K562 (cell line): Measurements from ENCODE around the gene SUV39H2. TPM values are rescaled to one million over a fixed set of nuclear protein-coding genes. Genes with fewer than 3 reads are reported as not detected.

Experiments
- ASH1L ChIP-seq: fragments of 450-650 bp; IDR thresholded peaks from 2 replicates; pipeline ENCODE4 v1.6.1; 2018; ENCODE audit warnings: borderline replicate concordance, mild to moderate bottlenecking, low read depth; ENCODE audit not compliant: partially characterized antibody
- CEBPB ChIP-seq: fragments of 450-650 bp; IDR thresholded peaks from 2 replicates; pipeline ENCODE4 v1.6.1; 2016; ENCODE audit warnings: missing genetic modification characterization, missing compliant biosample characterization
- E2F4 ChIP-seq: sonication (generic); formaldehyde crosslinking; IDR thresholded peaks from 2 replicates; pipeline ENCODE4 v1.8.0; 2022; ENCODE audit warnings: mild to moderate bottlenecking, low read depth, missing genetic modification reagents
- NFE2 ChIP-seq: IDR thresholded peaks from 2 replicates; pipeline ENCODE4 v1.6.1; 2014; ENCODE audit warnings: antibody characterized with exemption, low read depth
- PREB ChIP-seq: sonication (generic); formaldehyde crosslinking; IDR thresholded peaks from 2 replicates; pipeline ENCODE4 v1.8.1; 2023; ENCODE audit warnings: mild to moderate bottlenecking, missing genetic modification reagents
- RERE ChIP-seq: sonication (generic); formaldehyde crosslinking; IDR thresholded peaks from 2 replicates; pipeline ENCODE4 v1.8.0; 2023; ENCODE audit warnings: missing genetic modification reagents, mild to moderate bottlenecking, borderline replicate concordance
- TSC22D4 ChIP-seq: fragments of 450-650 bp; IDR thresholded peaks from 2 replicates; pipeline ENCODE4 v1.6.1; 2016; ENCODE audit warnings: missing genetic modification characterization, missing biosample characterization, control low read depth
- ZNF143 ChIP-seq: sonication (generic); formaldehyde crosslinking; IDR thresholded peaks from 2 replicates; pipeline ENCODE4 v1.9.0; 2022; ENCODE audit warnings: mild to moderate bottlenecking, missing genetic modification reagents
- ZNF318 ChIP-seq, 2 experiments: fragments of 450-650 bp; IDR thresholded peaks; 2 replicates each; pipeline ENCODE4 v1.6.1; 2016; ENCODE audit warnings: mild to moderate bottlenecking in 2 of 2, borderline replicate concordance in 1 of 2, low read depth in 1 of 2, moderate library complexity in 1 of 2
- ZNF655 ChIP-seq: fragments of 250-450 bp; sonication (Bioruptor Pico); IDR thresholded peaks from 2 replicates; pipeline ENCODE4 v1.5.0; 2021
- polyA plus RNA-seq, 8 experiments: library from polyadenylated mRNA; depleted of rRNA in 4 of 8; stranded (reverse) in 5 of 8; unstranded in 3 of 8; fragments of >200 nt; fragmentation: Nextera tagmentation in 2 of 8; fragmentation: Illumina TruSeq in 1 of 8; extraction: Ambion mirVana in 2 of 8; extraction: Trizol in 1 of 8; gene quantifications; 2 replicates each; pipeline versions ENCODE4 v1.2.1 to v1.2.3, GENCODE V29; 2011 to 2014; ENCODE audit warnings: inconsistent platforms in 1 of 8, missing spikeins in 1 of 8
- total RNA-seq, 7 experiments: library from RNA; depleted of rRNA in 6 of 7; stranded (reverse); fragments of >200 nt in 6 of 7; fragmentation: Illumina TruSeq in 2 of 7; extraction: Trizol in 2 of 7; gene quantifications; 2 replicates each; pipeline versions ENCODE4 v1.2.1 to v1.2.3, GENCODE V29; 2011 to 2021; ENCODE audit warnings: low replicate concordance in 1 of 7

Gene SUV39H2
- total and polyA plus RNA-seq, 9 of the 15 experiments (the other 6 are each of a cell fraction or from before 2014, with no cell fraction given) = 24.1 to 54.3 (median 41.3) TPM

GRCh38 chr10:14844948-14845347, 33.7 kb upstream of the SUV39H2 start (continued):
- TF ChIP-seq ZNF318 (IDR thresholded peaks at IDR 0.05; ENCODE audit: borderline replicate concordance in 1 of 2, low read depth in 1 of 2) (no peak), RERE (CRISPR knock-in tag) (no peak), NFE2 (no peak), PREB (CRISPR knock-in tag) (no peak), ASH1L (no peak), ZNF143 (CRISPR knock-in tag) (no peak), E2F4 (CRISPR knock-in tag) (no peak), TSC22D4 (no peak), ZNF655 (CRISPR knock-in tag) (no peak), CEBPB (tag) (no peak)
